ENCODE measurements around the gene TRMT13. TPM values are rescaled to one million over a fixed set of nuclear protein-coding genes. Genes with fewer than 3 reads are reported as not detected.

TRMT13 gene
- total and polyA plus RNA-seq, 8 donors, result 2.7 to 42.0 (median 5.7) TPM

DNA sequence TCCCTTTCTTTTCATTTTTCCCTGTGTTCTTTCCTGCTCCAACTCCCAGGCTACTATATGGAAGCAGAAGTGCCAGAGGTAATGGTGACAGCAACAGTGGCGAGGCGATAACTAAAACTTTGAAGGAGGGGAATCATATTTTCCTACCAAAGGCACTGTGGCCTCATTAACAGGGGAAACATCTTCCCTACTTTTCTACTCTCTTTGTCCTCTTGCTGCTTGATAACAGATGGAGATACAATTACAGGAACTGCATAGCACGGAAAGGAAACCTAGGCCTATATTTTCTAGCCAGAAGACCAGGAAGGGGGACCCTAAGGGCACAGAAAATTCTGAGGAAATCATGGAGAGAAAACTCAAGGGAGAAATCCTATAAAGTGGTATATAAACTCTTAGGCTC is 42.5 kb upstream of the TRMT13 start:
- Histone ChIP-seq H3K27ac (no peak overlapping the region), H3K27me3 (no peaks in the 10 kb centered on the region), H3K9me3 (no peaks in the 10 kb centered on the region), H3K4me3 (no peak overlapping the region), H3K4me1 (no peaks in the 10 kb centered on the region), H3K36me3 (peaks cover 0 to 29% (median 21%) of the 10 kb centered on the region in 4 donors)
- intact Hi-C loops (cut with DNase I; ENCODE audit: low total_unique reads), result no loop called here
- no peak for DNase-seq
- TF ChIP-seq POLR2AphosphoS5 (IDR thresholded peaks at IDR 0.05) (no peak), POLR2A (IDR thresholded peaks at IDR 0.05) (no peak), EP300 (IDR thresholded peaks at IDR 0.05) (no peak)
- TF ChIP-seq, protein P1, sequence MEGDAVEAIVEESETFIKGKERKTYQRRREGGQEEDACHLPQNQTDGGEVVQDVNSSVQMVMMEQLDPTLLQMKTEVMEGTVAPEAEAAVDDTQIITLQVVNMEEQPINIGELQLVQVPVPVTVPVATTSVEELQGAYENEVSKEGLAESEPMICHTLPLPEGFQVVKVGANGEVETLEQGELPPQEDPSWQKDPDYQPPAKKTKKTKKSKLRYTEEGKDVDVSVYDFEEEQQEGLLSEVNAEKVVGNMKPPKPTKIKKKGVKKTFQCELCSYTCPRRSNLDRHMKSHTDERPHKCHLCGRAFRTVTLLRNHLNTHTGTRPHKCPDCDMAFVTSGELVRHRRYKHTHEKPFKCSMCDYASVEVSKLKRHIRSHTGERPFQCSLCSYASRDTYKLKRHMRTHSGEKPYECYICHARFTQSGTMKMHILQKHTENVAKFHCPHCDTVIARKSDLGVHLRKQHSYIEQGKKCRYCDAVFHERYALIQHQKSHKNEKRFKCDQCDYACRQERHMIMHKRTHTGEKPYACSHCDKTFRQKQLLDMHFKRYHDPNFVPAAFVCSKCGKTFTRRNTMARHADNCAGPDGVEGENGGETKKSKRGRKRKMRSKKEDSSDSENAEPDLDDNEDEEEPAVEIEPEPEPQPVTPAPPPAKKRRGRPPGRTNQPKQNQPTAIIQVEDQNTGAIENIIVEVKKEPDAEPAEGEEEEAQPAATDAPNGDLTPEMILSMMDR (IDR thresholded peaks at IDR 0.05), result no peak
- 90 to 96% (median 93%) methylated on average over 3 of the region's 3 CpGs for WGBS, 5 donors

DNA sequence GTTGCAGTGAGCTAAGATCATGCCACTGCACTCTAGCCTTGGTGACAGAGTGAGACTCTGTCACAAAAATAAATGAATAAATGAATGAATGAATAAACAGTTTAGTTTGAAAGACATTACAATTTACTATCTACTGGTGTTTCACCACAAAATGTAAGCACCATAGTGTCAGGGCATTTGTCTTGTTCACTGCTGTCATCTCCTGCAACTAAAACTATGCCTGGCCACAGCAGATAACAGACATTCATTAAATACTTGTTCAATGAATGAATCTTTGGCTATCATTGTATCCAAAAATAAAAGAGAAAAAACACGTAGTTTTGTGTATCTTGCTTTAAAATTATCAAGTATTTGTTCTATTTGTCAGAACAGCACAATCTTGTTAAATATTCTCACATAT is 32.8 kb upstream of the TRMT13 start:
- no peak for DNase-seq
- 66 to 79% (median 69%) methylated on average over 1 of the region's 1 CpG for WGBS, 5 donors
- Histone ChIP-seq H3K27ac (no peak overlapping the region), H3K27me3 (no peaks in the 10 kb centered on the region), H3K4me3 (no peak overlapping the region), H3K36me3 (peaks cover 11 to 66% (median 48%) of the 10 kb centered on the region in 4 donors), H3K9me3 (no peaks in the 10 kb centered on the region), H3K4me1 (no peaks in the 10 kb centered on the region)
- TF ChIP-seq, protein P1 (IDR thresholded peaks at IDR 0.05), result no peak
- TF ChIP-seq POLR2AphosphoS5 (IDR thresholded peaks at IDR 0.05) (no peak), POLR2A (IDR thresholded peaks at IDR 0.05) (no peak), EP300 (IDR thresholded peaks at IDR 0.05) (no peak)
- intact Hi-C loops (cut with DNase I; ENCODE audit: low total_unique reads), result no loop called here

GRCh38 chr1:100101564-100101963 is 31.4 kb upstream of the TRMT13 start:
- Histone ChIP-seq H3K4me3 (no peak overlapping the region), H3K36me3 (peaks cover 13 to 70% (median 58%) of the 10 kb centered on the region in 4 donors), H3K27ac (no peak overlapping the region), H3K9me3 (no peaks in the 10 kb centered on the region), H3K4me1 (no peaks in the 10 kb centered on the region), H3K27me3 (no peaks in the 10 kb centered on the region)
- DNase-seq, result no peak
- 81 to 90% (median 86%) methylated on average over 2 of the region's 2 CpGs for WGBS, 5 donors
- TF ChIP-seq, protein P1 (IDR thresholded peaks at IDR 0.05), result no peak
- TF ChIP-seq POLR2AphosphoS5 (IDR thresholded peaks at IDR 0.05) (no peak), EP300 (IDR thresholded peaks at IDR 0.05) (no peak), POLR2A (IDR thresholded peaks at IDR 0.05) (no peak)
- intact Hi-C loops (cut with DNase I; ENCODE audit: low total_unique reads), result no loop called here

DNA sequence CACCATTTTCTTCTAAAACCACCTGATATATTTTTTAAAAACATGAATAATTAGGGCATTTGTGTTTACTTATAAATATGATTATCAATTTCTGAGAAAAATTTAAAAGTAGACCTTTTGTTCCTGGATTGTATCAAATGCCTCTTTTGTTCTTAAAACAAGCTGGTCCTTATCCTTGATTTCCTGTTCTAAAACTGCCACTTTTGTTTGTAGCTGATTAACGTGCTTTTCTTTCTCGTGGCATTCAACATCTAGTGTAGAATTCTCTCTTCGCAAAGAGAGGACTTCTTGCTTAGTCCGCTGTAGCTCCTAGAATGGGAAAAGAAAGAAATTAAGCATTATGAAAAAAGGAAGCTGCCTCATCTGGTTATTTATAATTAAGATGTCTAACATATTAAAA is 25.3 kb upstream of the TRMT13 start:
- intact Hi-C loops (cut with DNase I; ENCODE audit: low total_unique reads), result no loop called here
- no peak for DNase-seq
- Histone ChIP-seq H3K36me3 (peaks cover 13 to 59% (median 52%) of the 10 kb centered on the region in 4 donors), H3K4me3 (no peak overlapping the region), H3K27me3 (no peaks in the 10 kb centered on the region), H3K27ac (no peak overlapping the region), H3K4me1 (no peaks in the 10 kb centered on the region), H3K9me3 (no peaks in the 10 kb centered on the region)
- no peak for TF ChIP-seq POLR2A (IDR thresholded peaks at IDR 0.05)
- WGBS, 5 donors, result 78 to 89% (median 81%) methylated on average over 4 of the region's 4 CpGs

DNA sequence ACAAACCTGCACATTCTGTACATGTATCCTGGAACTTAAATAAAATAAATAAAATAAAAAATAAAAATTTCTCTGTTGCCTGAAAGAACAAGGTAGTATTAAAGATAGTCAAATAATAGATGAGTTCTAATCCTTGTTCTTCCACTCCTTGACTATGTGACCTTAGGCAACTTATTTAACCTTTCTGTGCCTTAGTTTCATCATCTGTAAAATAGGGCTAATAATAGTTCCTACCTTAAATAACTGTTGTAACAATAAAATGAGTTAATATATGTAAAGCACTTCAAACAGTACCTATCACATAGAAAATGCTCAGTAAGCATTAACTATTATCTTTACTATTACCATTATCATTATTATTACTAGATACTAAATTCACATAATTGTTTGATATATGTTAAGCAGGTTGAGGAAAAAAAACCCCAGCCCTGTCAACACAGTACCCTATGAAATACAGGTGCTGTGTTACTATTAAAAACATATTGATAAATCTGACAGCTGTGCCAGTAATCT is 23.4 kb upstream of the TRMT13 start:
- no peaks in the 10 kb centered on the region for H3K4me1 ChIP-seq
- intact Hi-C loops (cut with DNase I; ENCODE audit: low total_unique reads), result no loop called here
- H3K27ac ChIP-seq, result no peak overlapping the region
- H3K4me3 ChIP-seq, result no peak overlapping the region
- no peaks in the 10 kb centered on the region for H3K9me3 ChIP-seq
- H3K27me3 ChIP-seq, result no peaks in the 10 kb centered on the region
- DNase-seq, result no peak
- peaks cover 6 to 48% (median 35%) of the 10 kb centered on the region in 4 donors for H3K36me3 ChIP-seq
- TF ChIP-seq EP300 (IDR thresholded peaks at IDR 0.05) (no peak), POLR2A (IDR thresholded peaks at IDR 0.05) (no peak), POLR2AphosphoS5 (IDR thresholded peaks at IDR 0.05) (no peak)
- TF ChIP-seq, protein P1 (IDR thresholded peaks at IDR 0.05), result no peak

Data from stomach (tissue), 9 donors.